H1 (cell line): Measurements from ENCODE around the gene MIOX. TPM values are rescaled to one million over a fixed set of nuclear protein-coding genes. Genes with fewer than 3 reads are reported as not detected.

Experiments used
- CTCF ChIA-PET: fragments of 300-600 bp; sonication (Branson Sonifier 250); formaldehyde crosslinking; loops from one replicate; lab custom pipeline; 2021; ENCODE audit not compliant: partially characterized antibody; lab: Charles Lee
- POLR2A ChIA-PET: fragments of 300-600 bp; sonication (Branson Sonifier 250); formaldehyde crosslinking; loops from one replicate; lab custom pipeline; 2021; ENCODE audit warnings: inconsistent platforms; ENCODE audit not compliant: partially characterized antibody; lab: Charles Lee
- DNase-seq, 2 experiments: peaks; one replicate each; pipeline versions ENCODE4 v3.0.0 to v3.0.0-alpha.2; 2010 to 2022; ENCODE audit warnings: low spot score in 2 of 2, low read depth in 1 of 2, mixed read lengths in 1 of 2
- FAIRE-seq: peaks from 2 replicates; lab custom pipeline; 2011; peaks lifted over from hg19 to GRCh38; lab: Jason Lieb, UNC
- H2AFZ ChIP-seq: 2 replicates; pipeline ENCODE4 v1.8.1; 2012; ENCODE audit warnings: low read length, inconsistent platforms
- H2AK5ac ChIP-seq: 2 replicates; pipeline ENCODE4 v1.6.1; 2013; ENCODE audit warnings: low read depth, low read length
- H2BK120ac ChIP-seq: replicated peaks from 2 replicates; pipeline ENCODE3; 2013; ENCODE audit warnings: low read depth, low read length, inconsistent platforms
- H2BK12ac ChIP-seq: 2 replicates; pipeline ENCODE4 v1.6.1; 2013; ENCODE audit warnings: low read depth, low read length
- H2BK15ac ChIP-seq: 2 replicates; pipeline ENCODE4 v1.6.1; 2013; ENCODE audit warnings: low read length
- H2BK20ac ChIP-seq: 2 replicates; pipeline ENCODE4 v1.6.1; 2013; ENCODE audit warnings: low read length
- H2BK5ac ChIP-seq: 2 replicates; pipeline ENCODE4 v1.6.1; 2013; ENCODE audit warnings: low read depth, low read length
- H3K14ac ChIP-seq: 2 replicates; pipeline ENCODE4 v1.6.1; 2013; ENCODE audit warnings: inconsistent platforms; ENCODE audit not compliant: insufficient read length
- H3K18ac ChIP-seq: 2 replicates; pipeline ENCODE4 v1.6.1; 2013; ENCODE audit warnings: low read length; ENCODE audit errors: extremely low read depth
- H3K23ac ChIP-seq: 2 replicates; pipeline ENCODE4 v1.6.1; 2013; ENCODE audit warnings: inconsistent platforms; ENCODE audit not compliant: insufficient read length
- H3K23me2 ChIP-seq: 2 replicates; pipeline ENCODE4 v1.6.1; 2013; ENCODE audit warnings: low read depth, low read length
- H3K27ac ChIP-seq: 2 replicates; pipeline ENCODE4 v1.6.1; 2011; ENCODE audit warnings: low read depth, low read length, inconsistent platforms
- H3K27me3 ChIP-seq, 4 experiments: replicated peaks in 1 of 4; 1 replicate in 1 of 4; 2 replicates in 3 of 4; pipeline versions ENCODE4 v1.6.1 to v1.8.1; 2011 to 2013; ENCODE audit warnings: low read length in 3 of 4, mild to moderate bottlenecking in 3 of 4, inconsistent platforms in 2 of 4, mixed read lengths in 2 of 4, moderate library complexity in 1 of 4; ENCODE audit not compliant: control insufficient read depth in 3 of 4, insufficient read depth in 3 of 4; ENCODE audit errors: extremely low read depth in 1 of 4
- H3K36me3 ChIP-seq, 4 experiments: 2 replicates each; pipeline versions ENCODE4 v1.6.1 to v1.8.1; 2011 to 2013; ENCODE audit warnings: mild to moderate bottlenecking in 4 of 4, low read length in 3 of 4, moderate library complexity in 2 of 4, control low read depth in 1 of 4, inconsistent platforms in 1 of 4; ENCODE audit not compliant: insufficient read depth in 4 of 4, control insufficient read depth in 2 of 4
- H3K4ac ChIP-seq: replicated peaks from 2 replicates; pipeline ENCODE3; 2013; ENCODE audit warnings: low read length, low read depth, mixed read lengths, inconsistent platforms; ENCODE audit not compliant: insufficient read length
- H3K4me1 ChIP-seq, 4 experiments: replicated peaks in 1 of 4; 1 replicate in 1 of 4; 2 replicates in 3 of 4; pipeline versions ENCODE4 v1.6.1 to v1.8.1; 2011 to 2013; ENCODE audit warnings: low read length in 3 of 4, inconsistent platforms in 2 of 4, mixed read lengths in 1 of 4; ENCODE audit not compliant: insufficient read depth in 4 of 4, control insufficient read depth in 3 of 4
- H3K4me2 ChIP-seq, 2 experiments: 2 replicates each; pipeline versions ENCODE4 v1.6.1 to v1.8.1; 2011 to 2013; ENCODE audit warnings: low read depth in 2 of 2, low read length in 2 of 2, control low read depth in 1 of 2, inconsistent platforms in 1 of 2, mild to moderate bottlenecking in 1 of 2; ENCODE audit not compliant: insufficient read depth in 1 of 2
- H3K4me3 ChIP-seq, 4 experiments: fragments of 200-600, 300-600 bp in 1 of 4; sonication (generic), shearing (Covaris generic), sonication (Bioruptor Twin) in 1 of 4; 2 replicates each; pipeline versions ENCODE4 v1.5.1 to v1.8.1; 2011 to 2016; ENCODE audit warnings: low read length in 4 of 4, low read depth in 3 of 4, control low read depth in 2 of 4, inconsistent platforms in 2 of 4, mild to moderate bottlenecking in 2 of 4, mixed read lengths in 1 of 4, moderate library complexity in 1 of 4; ENCODE audit not compliant: insufficient read depth in 2 of 4; ENCODE audit errors: extremely low read depth in 1 of 4
- H3K56ac ChIP-seq: replicated peaks from 2 replicates; pipeline ENCODE3; 2013; ENCODE audit warnings: low read depth, mild to moderate bottlenecking, mixed read lengths, low read length, inconsistent platforms; ENCODE audit not compliant: insufficient read length
- H3K79me1 ChIP-seq: 2 replicates; pipeline ENCODE4 v1.6.1; 2013; ENCODE audit warnings: low read depth, low read length, control low read depth
- H3K79me2 ChIP-seq, 2 experiments: 2 replicates each; pipeline versions ENCODE4 v1.6.1 to v1.8.1; 2012 to 2013; ENCODE audit warnings: low read length in 2 of 2, mild to moderate bottlenecking in 2 of 2, inconsistent platforms in 1 of 2; ENCODE audit not compliant: insufficient read depth in 2 of 2, control insufficient read depth in 1 of 2
- H3K9ac ChIP-seq, 4 experiments: replicated peaks in 1 of 4; 1 replicate in 1 of 4; 2 replicates in 3 of 4; pipeline versions ENCODE4 v1.6.1 to v1.8.1; 2011 to 2013; ENCODE audit warnings: low read depth in 3 of 4, low read length in 3 of 4, control low read depth in 2 of 4, mild to moderate bottlenecking in 2 of 4, moderate library complexity in 2 of 4, inconsistent platforms in 1 of 4; ENCODE audit errors: extremely low read depth in 1 of 4
- H3K9me3 ChIP-seq, 2 experiments: 2 replicates each; pipeline versions ENCODE4 v1.6.1 to v1.8.1; 2012 to 2013; ENCODE audit warnings: mild to moderate bottlenecking in 2 of 2, moderate library complexity in 2 of 2, control low read depth in 1 of 2, inconsistent platforms in 1 of 2, low read depth in 1 of 2, low read length in 1 of 2, mixed read lengths in 1 of 2; ENCODE audit not compliant: insufficient read depth in 2 of 2
- H4K20me1 ChIP-seq, 2 experiments: replicated peaks in 1 of 2; 2 replicates each; pipeline versions ENCODE3 to v1.8.1; 2011 to 2013; ENCODE audit warnings: inconsistent platforms in 2 of 2, low read length in 2 of 2, mild to moderate bottlenecking in 1 of 2; ENCODE audit not compliant: insufficient read depth in 2 of 2, control insufficient read depth in 1 of 2
- H4K5ac ChIP-seq: 2 replicates; pipeline ENCODE4 v1.6.1; 2013; ENCODE audit warnings: low read length, low read depth, mixed read lengths, inconsistent platforms; ENCODE audit not compliant: insufficient read length
- H4K8ac ChIP-seq: 2 replicates; pipeline ENCODE4 v1.8.0; 2013; ENCODE audit warnings: mild to moderate bottlenecking, moderate library complexity, low read length, inconsistent platforms; ENCODE audit not compliant: insufficient read depth; ENCODE audit errors: extremely low read depth
- H4K91ac ChIP-seq: replicated peaks from 2 replicates; pipeline ENCODE3; 2013; ENCODE audit warnings: low read length, mixed read lengths, inconsistent platforms; ENCODE audit not compliant: insufficient read length
- ASH2L ChIP-seq: fragments of 200-600, 300-600 bp; sonication (generic); IDR thresholded peaks from one replicate; pipeline ENCODE4 v1.7.1; 2017; ENCODE audit warnings: low read length
- CEBPB ChIP-seq: IDR thresholded peaks from 2 replicates; pipeline ENCODE4 v1.6.1; 2012; ENCODE audit warnings: low read depth, low read length
- EZH2 ChIP-seq: fragments of 200-600 bp; sonication (generic); IDR thresholded peaks from 2 replicates; pipeline ENCODE4 v1.7.1; 2012; ENCODE audit warnings: low read depth, mild to moderate bottlenecking, moderate library complexity, low read length, inconsistent platforms; ENCODE audit not compliant: severe bottlenecking
- SUZ12 ChIP-seq: fragments of 200-600 bp; sonication (generic); IDR thresholded peaks from 2 replicates; pipeline ENCODE4 v1.6.1; 2012; ENCODE audit warnings: mild to moderate bottlenecking, inconsistent platforms, low read length, moderate library complexity, mixed read lengths
- TBP ChIP-seq: IDR thresholded peaks from 2 replicates; pipeline ENCODE4 v1.6.1; 2011; ENCODE audit warnings: low read depth, low read length, improper control_type of control experiment
- WGBS, 2 experiments: shearing (Covaris generic) in 1 of 2; methylation state at CpG; one replicate each; pipeline versions ENCODE4 v1.1.6 to v1.1.7; 2013 to 2015; ENCODE audit warnings: low lambda C conversion rate in 2 of 2, mixed read lengths in 2 of 2, inconsistent platforms in 1 of 2, low coverage in 1 of 2, missing lambda C conversion rate in 1 of 2; ENCODE audit not compliant: insufficient replicate concordance in 2 of 2, insufficient coverage in 1 of 2, insufficient read length in 1 of 2; ENCODE audit errors: extremely low coverage in 1 of 2, missing lambda C conversion rate in 1 of 2; 5-methylcytosine and 5-hydroxymethylcytosine counted together
- polyA plus RNA-seq, 7 experiments: library from polyadenylated mRNA; depleted of rRNA in 3 of 7; stranded (reverse) in 5 of 7; unstranded in 2 of 7; fragments of >200 nt in 5 of 7; fragments of 200-250 nt in 2 of 7; gene quantifications; 1 replicate in 5 of 7; 2 replicates in 1 of 7; 4 replicates in 1 of 7; pipeline versions ENCODE4 v1.2.1 to v1.2.3, GENCODE V29; 2011 to 2013; ENCODE audit warnings: missing spikeins in 2 of 7, mixed read lengths in 2 of 7
- total RNA-seq: library from RNA; stranded (reverse); fragmentation: NEBNext Ultra II Directional; extraction: Animal tissue kit (Norgen Biotek cat#: 25700); gene quantifications from 2 replicates; pipeline ENCODE4 v1.2.1, GENCODE V29; 2021
- TF ChIP-seq, protein P1 (sequence below): IDR thresholded peaks from 2 replicates; pipeline ENCODE4 v1.6.1; 2012; ENCODE audit warnings: inconsistent platforms

The MIOX gene
- total and polyA plus RNA-seq, 2 of the 8 experiments (the other 6 are each of a cell fraction or from before 2014, with no cell fraction given): 0.30 to 0.32 TPM

DNA sequence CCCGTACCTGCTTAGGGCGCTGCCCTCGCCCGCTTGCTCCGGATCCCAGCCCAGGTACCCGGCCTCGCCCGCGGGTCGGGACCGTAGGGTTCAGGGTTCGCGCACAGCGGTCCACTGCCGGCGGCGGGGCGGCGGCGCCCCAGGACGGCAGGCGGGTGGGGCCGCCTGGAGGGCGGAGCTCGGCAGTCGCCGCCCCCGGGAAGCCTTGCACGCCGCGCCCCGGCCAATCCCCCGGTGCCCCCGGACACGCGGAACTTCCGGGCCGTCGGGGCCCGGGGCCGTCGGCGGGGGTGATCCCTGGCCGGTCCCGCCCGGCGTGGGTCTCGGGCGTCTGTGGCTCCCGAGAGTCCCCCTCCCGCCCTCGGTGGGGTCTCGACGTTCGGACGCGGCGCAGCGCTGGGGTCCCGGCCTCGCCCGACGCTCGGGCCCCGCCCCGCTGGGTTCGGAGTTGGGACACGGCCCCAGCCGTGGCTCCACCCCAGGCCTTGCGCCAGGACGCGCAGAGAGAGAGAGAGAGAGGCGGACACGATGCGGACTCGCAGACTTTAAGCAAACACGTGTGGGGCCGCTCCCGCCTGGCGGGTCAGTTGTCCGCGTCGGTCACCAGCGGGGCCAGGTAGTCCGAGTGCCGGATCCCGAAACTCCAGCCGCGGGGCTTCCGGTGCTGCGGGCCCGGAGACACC lies 43.4 kb downstream of the MIOX start, which contains the start of gene TYMP:
TSS of gene TYMP (minus strand) at position 116 of the 683 bp plus-strand sequence. CDS start 303 bp downstream, outside the sequence.
- Histone ChIP-seq H4K5ac (no peak within 1 kb of the TSS), H2BK20ac (no peak within 1 kb of the TSS), H2BK5ac (no peak within 1 kb of the TSS), H3K18ac (no peak within 1 kb of the TSS; the same call in 1 of the 2 replicates), H3K9ac (no peak within 1 kb of the TSS), H4K20me1 (peaks cover 5 to 17% of the 10 kb centered on the region in 2 experiments), H4K91ac (peak within 1 kb of the TSS; percentile 42), H2BK120ac (no peak within 1 kb of the TSS), H3K23ac (no peak within 1 kb of the TSS), H2AFZ (no peak within 1 kb of the TSS), H3K4ac (no peak within 1 kb of the TSS), H3K4me1 (peaks cover 0 to 26% (median 10%) of the 10 kb centered on the region in 4 experiments; a peak in 5 of 7 replicates), H4K8ac (peak within 1 kb of the TSS; percentile 94), H3K79me1 (no peaks in the 10 kb centered on the region), H3K36me3 (no peaks in the 10 kb centered on the region), H3K27me3 (peaks cover 43 to 70% (median 60%) of the 10 kb centered on the region in 4 experiments), H3K56ac (no peak within 1 kb of the TSS), H3K9me3 (no peaks in the 10 kb centered on the region), H2AK5ac (no peak within 1 kb of the TSS; the same call in 1 of the 2 replicates), H3K27ac (no peak within 1 kb of the TSS), H2BK12ac (no peak within 1 kb of the TSS; the same call in 1 of the 2 replicates), H3K79me2 (no peaks in the 10 kb centered on the region), H2BK15ac (peak within 1 kb of the TSS; percentile 46; the same call in 1 of the 2 replicates), H3K4me3 (peak within 1 kb of the TSS; percentile 27 to 68 (median 48)), H3K23me2 (peaks cover 28% of the 10 kb centered on the region; the same call in 1 of the 2 replicates), H3K14ac (no peak within 1 kb of the TSS), H3K4me2 (peak within 1 kb of the TSS; percentile 51 to 92)
- FAIRE-seq (no peak), DNase-seq (peak in 1 of 2 experiments; percentile 75)
- POLR2A ChIA-PET: no interaction called here
- CTCF ChIA-PET: no interaction called here
- TF ChIP-seq SUZ12: peak; percentile 72
- peak; percentile 53 for TF ChIP-seq EZH2
- TF ChIP-seq CEBPB: no peak
- TF ChIP-seq ASH2L: no peak
- no peak for TF ChIP-seq TBP
- TF ChIP-seq, protein P1, sequence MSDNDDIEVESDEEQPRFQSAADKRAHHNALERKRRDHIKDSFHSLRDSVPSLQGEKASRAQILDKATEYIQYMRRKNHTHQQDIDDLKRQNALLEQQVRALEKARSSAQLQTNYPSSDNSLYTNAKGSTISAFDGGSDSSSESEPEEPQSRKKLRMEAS: peak; percentile 33; the same call in 1 of the 2 replicates
- WGBS, 2 experiments: 13% methylated on average over 17 of the region's 92 CpGs; no CpG with 5 or more reads in 1 of the 2 experiments
